Jurkat, Clone E6-1 (cell line): ENCODE results near the gene TSGA10.
A peak's percentile ranks its signal among the peaks of the same experiment; 100 is the strongest.
"Not testable (repeated sequence)": the region's sequence is repeated elsewhere in the genome, so short reads cannot be mapped to it uniquely, and the experiment has no call there.

Source experiments
- DNase-seq: peaks from one replicate; pipeline ENCODE4 v3.0.0-alpha.2; 2011; ENCODE audit warnings: low read depth, low spot score
- H3K4me3 ChIP-seq: 2 replicates; pipeline ENCODE4 v1.5.1; 2011; ENCODE audit warnings: mild to moderate bottlenecking, low read length, control low read depth, moderate library complexity

Gene TSGA10

DNA sequence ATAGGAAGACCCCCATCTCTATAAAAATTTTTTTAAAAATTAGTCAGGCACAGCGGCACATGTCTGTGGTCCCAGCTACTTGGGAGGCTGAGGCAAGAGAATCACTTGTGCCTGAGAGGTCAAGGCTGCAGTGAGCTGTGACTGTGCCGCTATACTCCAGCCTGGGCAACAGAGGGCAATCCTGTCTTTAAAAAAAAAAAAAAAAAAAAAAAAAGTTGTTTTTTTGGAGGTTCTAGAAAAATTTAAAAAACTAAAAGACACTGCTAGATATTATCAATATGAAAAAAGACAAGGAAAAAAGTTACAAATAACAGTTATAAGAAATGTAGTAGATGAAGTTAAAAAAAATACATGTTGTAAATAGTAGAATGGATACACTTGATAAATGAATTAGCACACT lies 69.3 kb downstream of the TSGA10 start:
- DNase-seq = no peak
- H3K4me3 ChIP-seq = no peak overlapping the region

DNA sequence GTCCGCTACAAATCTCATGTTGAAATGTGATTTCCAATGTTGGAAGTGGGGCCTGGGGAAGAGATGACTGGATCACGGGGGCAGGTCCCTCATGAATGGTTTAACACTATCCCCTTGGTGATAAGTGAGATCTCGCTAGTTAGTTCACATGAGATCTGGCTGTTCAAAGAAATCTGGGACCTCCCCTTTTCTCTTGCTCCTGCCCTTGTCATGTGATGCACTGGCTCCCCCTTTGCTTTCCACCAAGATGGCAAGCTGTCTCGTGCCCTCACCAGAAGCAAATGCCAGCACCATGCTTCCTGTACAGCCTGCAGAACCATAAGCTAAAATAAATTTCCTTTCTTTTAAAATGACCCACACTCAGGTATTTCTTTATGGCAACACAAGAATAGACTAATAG lies 70.5 kb downstream of the TSGA10 start:
- H3K4me3 ChIP-seq = no peak overlapping the region
- DNase-seq = no peak

DNA sequence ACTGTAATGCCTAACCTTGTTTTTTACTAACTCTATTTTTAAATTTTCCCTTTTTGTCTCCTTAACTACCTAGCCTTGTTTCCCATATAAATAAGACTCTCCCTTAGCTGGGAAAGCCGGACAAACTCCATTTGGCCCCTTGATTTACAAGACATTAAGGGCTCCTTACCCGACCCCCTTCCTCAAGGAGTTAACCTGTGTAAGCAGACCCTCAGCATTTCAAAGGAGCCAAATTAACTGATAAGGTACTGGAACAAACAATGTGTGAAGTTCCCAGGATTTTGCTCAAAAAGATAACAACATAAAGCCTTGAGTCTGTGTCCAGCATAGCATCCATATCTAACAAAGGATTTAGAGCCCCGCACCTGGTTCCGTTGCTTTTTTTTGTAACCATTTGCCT lies 72.9 kb downstream of the TSGA10 start:
- DNase-seq = no peak
- no peak overlapping the region for H3K4me3 ChIP-seq

DNA sequence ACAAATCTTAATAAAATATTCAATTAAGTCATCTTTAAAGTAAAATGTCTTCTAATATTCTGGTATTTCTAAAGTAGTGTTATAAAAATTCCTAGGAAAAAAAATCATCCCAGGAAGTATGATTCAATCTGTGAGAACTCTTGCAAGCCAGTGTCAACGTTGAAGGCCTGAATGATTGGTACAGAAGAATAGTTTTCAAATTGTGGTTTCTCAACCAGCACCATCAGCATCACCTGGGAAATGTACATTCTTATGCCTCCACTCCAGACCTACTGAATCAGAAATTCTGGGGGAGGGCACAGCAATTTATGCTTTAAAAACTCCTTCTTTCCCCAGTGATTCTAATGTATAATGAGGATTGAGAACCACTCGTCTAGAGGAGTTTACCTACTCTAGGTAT lies 75.5 kb downstream of the TSGA10 start:
- no peak for DNase-seq
- no peak overlapping the region for H3K4me3 ChIP-seq

DNA sequence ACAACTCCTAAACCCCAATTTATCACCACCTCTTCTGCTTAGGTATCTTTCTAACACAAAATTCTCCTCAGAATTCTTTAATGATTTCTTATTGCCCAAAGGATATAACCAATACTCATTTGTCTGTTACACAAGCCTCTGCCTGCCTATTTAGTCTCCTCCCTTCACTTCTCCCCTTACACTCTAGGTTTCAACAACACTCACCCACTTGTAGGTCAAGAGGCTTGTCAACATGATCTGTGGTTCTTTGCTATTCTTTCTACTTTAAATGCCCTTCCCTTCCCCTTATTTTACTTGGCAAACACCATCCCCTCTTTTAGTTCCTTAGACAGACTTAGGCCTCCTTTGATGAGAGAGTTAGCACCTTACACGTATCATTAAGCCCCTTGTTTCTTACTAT lies 82.2 kb downstream of the TSGA10 start:
- no peak overlapping the region for H3K4me3 ChIP-seq
- no peak for DNase-seq

DNA sequence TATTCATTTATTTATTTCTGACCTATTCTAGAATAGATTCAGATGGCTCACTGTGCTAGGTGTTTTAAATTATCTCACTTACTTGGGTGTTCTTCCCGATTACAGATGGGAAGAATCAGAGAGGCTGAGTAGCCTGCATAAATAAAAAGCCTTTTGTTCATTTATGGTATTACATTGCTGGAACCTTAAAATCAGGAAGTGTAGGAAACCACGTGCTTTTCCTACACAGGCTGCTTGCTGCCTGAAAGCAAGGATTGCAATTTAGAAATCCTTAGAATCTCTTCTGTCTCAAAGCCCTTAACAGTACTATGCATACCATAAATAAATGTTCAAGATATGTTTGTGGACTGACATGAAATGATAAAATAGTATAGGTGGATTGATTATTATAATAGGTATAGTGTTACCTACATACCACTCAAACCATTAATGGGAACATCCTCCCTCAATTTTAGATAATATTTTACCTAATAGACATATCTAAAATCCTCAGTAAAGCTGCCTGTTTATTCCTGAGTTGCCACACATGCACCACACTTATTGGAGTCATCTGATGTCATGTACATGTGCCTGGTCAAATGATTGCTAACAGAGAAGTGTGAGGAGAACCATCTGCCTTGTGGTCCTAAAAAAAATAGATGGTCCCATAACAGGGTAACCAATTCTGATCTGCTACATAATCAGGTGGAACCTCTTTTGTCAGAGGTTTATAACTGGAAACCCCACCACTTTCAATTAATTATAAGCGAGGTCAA lies 86.7 kb downstream of the TSGA10 start:
- no peak overlapping the region for H3K4me3 ChIP-seq
- no peak for DNase-seq

DNA sequence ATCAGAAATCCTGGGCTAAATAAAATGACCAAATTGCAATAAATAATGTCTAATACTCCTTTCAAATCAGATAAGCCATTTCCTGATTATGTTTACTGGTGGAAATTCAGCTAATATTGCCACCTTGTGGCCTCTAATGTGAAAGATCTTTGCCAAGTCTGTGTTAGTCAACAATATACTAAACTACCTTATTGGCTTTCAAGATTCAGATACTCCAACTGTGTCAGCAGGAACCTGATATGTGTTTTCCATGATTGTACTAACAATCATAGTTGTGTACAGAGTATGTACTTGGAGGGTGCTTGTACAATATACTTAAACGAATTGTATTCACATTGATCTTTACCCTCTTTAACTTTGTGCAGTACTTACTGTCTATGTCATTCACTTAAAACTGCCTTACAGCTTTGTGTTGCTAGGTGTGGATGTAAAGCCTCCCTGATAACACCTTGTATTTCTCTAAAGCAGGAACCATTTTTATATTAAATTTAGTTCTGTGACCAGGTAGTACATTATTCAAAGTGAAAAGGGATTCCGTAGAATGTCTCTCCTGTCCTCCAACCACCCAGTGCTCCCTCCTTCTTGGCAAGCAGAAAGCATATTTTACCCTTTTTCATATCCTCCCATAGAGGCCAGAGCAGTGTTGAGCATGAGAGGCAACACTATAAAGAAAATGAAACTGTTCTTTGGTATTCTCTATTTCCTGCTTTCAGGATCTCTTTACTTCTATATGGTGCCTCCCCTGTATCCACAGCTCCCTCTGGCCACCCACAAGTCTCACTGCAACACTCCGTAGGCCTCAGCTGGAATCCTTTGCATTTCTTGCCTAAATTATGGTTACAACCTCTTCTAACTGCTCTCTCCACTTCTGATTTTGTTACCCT lies 88.4 kb downstream of the TSGA10 start:
- DNase-seq = peak; percentile 64
- H3K4me3 ChIP-seq = no peak overlapping the region

DNA sequence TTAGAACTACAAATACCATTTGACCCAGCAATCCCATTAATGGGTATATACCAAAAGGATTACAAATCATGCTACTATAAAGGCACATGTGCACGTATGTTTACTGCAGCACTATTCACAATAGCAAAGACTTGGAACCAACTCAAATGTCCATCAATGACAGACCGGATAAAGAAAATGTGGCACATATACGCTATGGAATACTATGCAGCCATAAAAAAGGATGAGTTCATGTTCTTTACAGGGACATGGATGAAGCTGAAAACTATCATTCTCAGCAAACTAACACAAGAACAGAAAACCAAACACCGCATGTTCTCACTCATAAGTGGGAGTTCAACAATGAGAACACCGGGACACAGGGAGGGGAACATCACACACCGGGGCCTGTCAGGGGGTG lies 105.6 kb downstream of the TSGA10 start:
- H3K4me3 ChIP-seq, DNase-seq: not testable (repeated sequence)

DNA sequence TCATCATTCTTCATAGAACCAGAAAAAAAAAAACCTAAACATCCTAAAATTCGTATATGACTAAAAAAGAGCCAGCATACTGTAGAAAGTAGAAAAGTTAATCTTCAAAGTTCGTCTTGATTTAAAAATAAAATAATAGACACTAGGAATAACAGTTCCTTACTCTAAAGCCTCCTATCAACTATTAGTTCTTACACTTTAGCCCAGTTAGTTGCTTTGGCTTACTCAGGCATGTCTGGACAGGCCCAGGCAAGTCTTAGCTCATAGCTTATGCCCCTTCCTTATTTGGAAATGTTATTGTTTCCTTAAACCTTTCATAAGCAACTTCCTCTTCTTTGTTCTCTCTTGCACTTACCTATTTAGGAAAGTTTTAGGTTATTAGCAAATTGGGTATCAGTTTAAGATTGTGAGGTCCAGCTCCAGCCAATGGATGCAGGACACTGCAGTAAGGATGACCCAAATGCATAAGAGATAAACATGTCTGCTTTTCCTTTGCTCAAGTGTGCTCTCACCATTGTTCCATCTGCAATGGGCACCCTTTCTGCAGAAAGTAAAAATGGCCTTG lies 113.9 kb downstream of the TSGA10 start:
- not testable (repeated sequence) for H3K4me3 ChIP-seq, DNase-seq

DNA sequence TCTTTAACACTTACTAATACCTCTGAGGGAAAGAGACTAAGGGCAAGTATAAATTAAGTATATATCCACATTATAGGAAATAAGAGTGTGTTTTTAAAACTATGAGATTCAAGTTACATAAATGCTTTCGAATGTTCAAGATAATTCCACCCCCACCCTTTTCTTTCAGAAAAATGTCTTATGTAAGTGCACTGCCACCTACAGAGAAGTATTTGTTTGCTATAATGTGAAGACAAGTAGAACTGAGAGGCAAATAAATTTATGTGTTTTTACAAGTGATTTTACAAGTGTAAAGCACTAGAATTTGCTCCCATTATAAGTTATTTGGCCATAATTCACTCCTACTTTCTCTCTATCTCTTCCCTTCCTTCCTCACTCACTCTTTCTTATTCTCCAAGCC lies 118.8 kb downstream of the TSGA10 start:
- no peak for DNase-seq
- no peak overlapping the region for H3K4me3 ChIP-seq

DNA sequence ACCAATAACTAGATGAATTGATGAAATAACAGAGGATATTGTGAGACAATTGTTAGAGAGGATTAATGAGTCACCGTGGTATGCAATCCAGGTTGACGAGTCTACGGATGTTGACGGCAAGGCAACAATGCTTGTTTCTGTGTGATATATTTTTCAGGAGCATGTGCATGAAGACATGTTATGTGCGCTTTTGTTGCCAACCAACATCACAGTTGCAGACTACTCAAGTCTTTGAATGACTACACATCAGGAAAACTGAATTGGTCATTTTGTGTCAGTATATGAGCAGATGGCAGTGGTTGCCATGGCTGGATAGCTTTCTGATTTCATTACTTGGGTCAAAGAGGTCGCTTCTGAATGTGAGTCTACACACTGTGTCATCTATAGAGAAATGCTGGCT lies 122.0 kb downstream of the TSGA10 start:
- H3K4me3 ChIP-seq = no peak overlapping the region
- no peak for DNase-seq

DNA sequence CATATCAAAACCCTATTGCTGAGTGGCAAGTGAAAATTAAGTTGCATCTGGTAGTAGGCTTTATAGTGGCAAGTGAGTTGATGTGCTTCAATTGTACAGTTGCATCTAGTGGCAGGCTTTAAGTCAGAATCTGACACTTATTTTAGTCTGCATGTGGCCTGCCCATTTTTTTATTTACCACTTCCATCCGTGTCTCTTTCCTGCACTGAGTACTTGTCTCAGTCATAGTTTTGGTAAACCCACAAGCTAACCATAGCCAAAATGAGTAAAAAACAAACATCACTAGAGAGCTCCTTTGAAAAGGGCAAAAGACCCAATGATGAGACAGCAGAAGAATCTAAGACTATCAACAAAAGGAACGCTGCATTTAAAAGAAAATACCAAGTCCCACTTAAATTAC lies 122.7 kb downstream of the TSGA10 start:
- DNase-seq = peak; percentile 8
- no peak overlapping the region for H3K4me3 ChIP-seq

DNA sequence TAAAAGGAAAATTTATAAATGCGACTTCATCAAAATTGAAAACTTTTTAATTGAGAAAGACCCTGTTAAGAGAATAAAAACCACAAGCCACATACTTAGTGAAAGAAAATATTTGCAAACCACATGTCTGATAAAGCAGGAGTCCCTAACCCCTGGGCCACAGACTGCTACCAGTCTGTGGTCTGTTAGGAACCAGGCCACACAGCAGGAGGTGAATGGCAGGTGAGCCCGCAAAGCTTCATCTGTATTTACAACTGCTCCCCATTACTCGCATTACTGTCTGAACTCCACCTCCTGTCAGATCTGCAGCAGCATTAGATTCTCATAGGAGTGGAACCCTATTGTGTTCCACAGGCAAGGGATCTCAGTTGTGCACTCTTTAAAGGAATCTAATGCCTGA lies 123.3 kb downstream of the TSGA10 start:
- DNase-seq = peak; percentile 32
- H3K4me3 ChIP-seq = no peak overlapping the region

DNA sequence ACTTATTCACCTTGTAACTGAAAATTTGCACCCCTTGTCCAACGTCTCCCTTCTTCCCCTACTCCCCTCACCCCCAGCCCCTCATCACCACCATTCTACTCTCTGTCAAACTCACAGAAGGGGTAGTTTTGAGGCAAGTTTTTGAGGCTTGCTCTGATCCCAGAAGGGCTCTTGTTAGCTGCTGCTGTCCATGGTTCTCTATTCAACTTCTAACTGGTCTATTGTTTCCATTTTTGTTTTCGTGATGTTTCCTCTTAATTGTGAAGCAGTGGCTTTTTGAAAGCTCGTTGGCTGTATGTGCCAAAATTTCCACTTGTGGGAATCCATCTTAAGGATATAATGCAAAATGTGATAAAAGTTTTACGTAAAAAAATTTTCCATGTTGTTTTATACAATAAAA lies 126.2 kb downstream of the TSGA10 start:
- H3K4me3 ChIP-seq = no peak overlapping the region
- DNase-seq = no peak

DNA sequence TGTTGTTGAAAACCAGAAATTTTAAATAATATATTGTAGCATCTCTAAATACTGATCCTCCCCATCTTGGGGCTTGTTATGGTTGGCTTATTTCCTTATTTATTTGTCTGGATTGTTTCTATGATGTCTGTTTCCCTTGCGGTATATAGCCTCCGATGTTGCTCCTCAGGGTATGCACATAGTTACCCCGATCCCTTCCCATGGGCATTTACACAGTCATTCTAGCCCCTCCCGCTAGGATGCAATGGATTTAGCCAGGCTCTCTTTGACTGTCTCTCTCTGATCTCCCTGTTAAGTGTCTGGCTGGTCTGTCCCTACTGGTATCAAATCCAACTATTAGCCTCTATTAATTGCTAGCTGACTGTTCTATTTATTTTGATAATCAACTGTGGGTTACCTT lies 126.9 kb downstream of the TSGA10 start:
- DNase-seq = no peak
- H3K4me3 ChIP-seq = no peak overlapping the region

DNA sequence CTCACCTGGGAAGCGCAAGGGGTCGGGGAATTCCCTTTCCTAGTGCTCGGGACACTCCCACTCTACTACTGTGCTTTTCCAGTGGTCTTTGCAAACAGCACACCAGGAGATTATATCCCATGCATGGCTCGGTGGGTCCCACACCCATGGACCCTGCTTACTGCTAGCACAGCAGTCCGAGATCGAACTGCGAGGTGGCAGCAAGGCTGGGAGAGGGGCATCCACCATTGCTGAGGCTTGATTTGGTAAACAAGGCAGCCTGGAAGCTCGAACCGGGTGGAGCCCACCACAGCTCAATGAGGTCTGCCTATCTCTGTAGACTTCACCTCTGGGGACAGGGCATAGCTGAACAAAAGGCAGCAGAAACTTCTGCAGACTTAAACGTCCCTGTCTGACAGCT lies 154.0 kb downstream of the TSGA10 start:
- no peak for DNase-seq
- H3K4me3 ChIP-seq = no peak overlapping the region

DNA sequence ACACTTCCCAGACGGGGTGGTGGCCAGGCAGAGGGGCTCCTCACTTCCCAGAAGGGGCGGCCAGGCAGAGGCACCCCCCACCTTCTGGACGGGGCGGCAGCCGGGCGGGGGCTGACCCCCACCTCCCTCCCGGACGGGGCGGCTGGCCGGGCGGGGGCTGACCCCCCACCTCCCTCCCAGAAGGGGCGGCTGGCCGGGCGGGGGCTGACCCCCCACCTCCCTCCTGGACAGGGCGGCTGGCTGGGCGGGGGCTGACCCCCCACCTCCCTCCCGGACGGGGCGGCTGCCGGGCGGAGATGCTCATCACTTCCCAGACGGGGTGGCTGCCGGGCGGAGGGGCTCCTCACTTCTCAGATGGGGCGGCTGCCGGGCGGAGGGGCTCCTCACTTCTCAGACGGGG lies 166.0 kb downstream of the TSGA10 start:
- not testable (repeated sequence) for DNase-seq, H3K4me3 ChIP-seq

DNA sequence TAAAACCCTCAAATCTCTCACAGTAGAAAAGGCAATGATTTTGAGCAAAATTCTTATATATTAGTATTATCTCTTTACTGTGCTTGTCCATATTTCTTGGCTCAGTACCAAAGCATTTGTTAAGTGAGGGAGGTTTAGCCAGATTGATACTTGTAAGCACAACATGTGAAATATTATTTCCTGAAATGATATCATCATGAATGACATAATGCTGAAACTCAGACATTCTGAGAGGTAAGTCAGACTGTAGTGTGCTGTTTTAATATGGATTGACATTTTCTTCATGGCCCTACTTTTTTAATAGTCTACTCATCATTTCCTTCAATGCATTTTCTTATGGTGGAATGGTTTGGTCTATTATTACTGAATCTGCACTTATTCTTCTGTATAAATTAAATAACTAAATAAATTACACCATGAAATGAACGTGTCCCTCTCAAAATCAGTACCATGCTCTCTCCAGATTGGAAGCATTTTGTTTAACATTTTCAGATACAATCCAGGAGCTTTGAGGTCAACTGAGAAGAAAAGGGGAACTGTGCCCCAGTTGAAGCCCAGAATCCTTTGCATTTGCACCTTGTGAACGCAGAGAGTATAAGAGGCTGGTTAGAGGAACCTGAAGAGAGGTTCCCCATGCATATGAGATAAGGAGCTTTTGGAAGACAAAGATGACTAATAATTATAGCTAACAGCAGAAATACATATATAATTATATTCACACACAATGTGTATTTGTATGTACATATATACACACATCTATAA lies 168.7 kb downstream of the TSGA10 start:
- DNase-seq = no peak
- H3K4me3 ChIP-seq = no peak overlapping the region

DNA sequence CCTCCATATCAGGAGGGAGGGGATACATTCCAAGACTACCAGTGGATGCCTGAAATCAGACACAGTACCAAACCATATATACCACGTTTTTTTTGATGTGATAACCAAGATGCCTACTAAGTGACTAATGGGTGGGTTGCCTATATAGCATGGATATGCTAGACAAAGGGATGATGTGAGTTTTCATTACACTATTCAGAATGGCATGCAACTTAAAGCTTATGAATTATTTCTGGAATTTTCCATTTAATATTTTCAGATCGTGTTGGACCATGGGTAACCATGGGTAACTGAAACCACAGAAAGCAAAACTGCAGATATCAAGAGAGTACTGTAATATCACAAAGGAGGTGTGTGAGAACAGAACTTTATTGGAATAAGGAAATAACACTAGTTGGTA lies 179.1 kb downstream of the TSGA10 start:
- DNase-seq = no peak

More for the DNA sequence above, 179.1 kb downstream of the TSGA10 start:
- no peak overlapping the region for H3K4me3 ChIP-seq
